Measurements from ENCODE around the gene ANKRD11.
"Not testable (repeated sequence)": the region's sequence is repeated elsewhere in the genome, so short reads cannot be mapped to it uniquely, and the experiment has no call there.

The ANKRD11 gene

DNA sequence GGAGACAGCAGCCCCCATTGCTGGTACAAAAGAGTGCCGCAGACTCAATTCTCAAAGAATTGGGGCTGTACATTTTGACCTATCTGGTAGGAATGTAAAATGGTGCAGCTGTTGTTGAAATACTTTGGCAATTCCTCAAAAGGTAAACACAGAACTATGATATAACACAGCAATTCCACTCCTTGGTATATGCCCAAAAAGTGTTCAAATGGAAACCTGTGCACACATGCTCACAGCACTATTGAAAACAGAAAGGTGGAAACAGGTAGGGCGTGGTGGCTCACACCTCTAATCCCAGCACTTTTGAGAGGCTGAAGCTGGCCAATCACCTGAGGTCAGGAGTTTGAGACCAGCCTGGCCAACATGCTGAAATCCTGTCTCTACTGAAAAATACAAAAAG is 34.7 kb downstream of the ANKRD11 start:
- ATAC-seq (no peak), DNase-seq (no peak)
- peaks cover 75% of the 10 kb centered on the region for H3K4me1 Mint-ChIP-seq
- H3K4me3 Mint-ChIP-seq: no peak overlapping the region
- H3K27me3 Mint-ChIP-seq: no peaks in the 10 kb centered on the region
- peaks cover 14% of the 10 kb centered on the region for H3K36me3 Mint-ChIP-seq (ENCODE audit: low read depth)
- H3K27ac Mint-ChIP-seq: no peak overlapping the region
- H3K9me3 Mint-ChIP-seq: no peaks in the 10 kb centered on the region

DNA sequence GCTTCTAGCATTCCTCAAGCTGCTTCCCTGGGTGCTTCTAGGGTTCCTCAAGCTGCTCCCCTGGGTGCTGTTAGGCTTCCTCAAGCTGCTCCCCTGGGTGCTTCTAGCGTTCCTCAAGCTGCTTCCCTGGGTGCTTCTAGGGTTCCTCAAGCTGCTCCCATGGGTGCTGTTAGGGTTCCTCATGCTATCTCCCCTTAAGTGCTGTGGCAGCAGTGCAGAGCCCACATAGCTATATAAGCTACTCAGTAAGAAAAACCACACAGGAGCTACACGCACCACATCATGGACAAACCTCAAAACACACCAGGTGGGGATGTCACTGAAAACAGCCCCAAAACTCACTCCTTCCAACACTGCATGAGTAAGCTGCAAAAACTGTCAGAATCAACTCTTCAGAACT is 35.2 kb downstream of the ANKRD11 start:
- Mint-ChIP-seq H3K27ac (no peak overlapping the region), H3K36me3 (ENCODE audit: low read depth) (peaks cover 10% of the 10 kb centered on the region), H3K27me3 (no peaks in the 10 kb centered on the region), H3K9me3 (no peaks in the 10 kb centered on the region), H3K4me3 (no peak overlapping the region), H3K4me1 (peaks cover 76% of the 10 kb centered on the region)
- DNase-seq: no peak
- peak; percentile 74 for ATAC-seq

DNA sequence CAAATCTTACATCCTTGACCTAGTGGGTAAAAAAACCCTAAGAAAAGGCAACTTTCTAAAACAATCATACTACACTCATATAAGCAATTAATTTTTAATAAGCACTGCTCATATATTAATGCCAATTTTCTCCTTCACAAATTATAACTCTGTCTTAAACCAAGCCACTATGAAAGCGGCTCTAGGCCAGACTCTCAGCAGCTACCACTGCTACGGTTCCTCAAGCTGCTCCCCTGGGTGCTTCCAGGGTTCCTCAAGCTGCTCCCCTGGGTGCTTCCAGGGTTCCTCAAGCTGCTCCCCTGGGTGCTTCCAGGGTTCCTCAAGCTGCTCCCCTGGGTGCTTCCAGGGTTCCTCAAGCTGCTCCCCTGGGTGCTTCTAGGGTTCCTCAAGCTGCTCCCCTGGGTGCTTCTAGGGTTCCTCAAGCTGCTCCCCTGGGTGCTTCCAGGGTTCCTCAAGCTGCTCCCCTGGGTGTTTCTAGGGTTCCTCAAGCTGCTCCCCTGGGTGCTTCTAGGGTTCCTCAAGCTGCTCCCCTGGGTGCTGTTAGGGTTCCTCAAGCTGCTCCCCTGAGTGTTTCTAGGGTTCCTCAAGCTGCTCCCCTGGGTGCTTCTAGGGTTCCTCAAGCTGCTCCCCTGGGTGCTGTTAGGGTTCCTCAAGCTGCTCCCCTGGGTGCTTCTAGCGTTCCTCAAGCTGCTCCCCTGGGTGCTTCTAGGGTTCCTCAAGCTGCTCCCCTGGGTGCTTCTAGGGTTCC is 35.8 kb downstream of the ANKRD11 start:
- not testable (repeated sequence) for H3K9me3 Mint-ChIP-seq; H3K36me3 Mint-ChIP-seq (ENCODE audit: low read depth); H3K27ac Mint-ChIP-seq; H3K27me3 Mint-ChIP-seq; H3K4me3 Mint-ChIP-seq; DNase-seq; ATAC-seq
- H3K4me1 Mint-ChIP-seq: peaks cover 83% of the 10 kb centered on the region

DNA sequence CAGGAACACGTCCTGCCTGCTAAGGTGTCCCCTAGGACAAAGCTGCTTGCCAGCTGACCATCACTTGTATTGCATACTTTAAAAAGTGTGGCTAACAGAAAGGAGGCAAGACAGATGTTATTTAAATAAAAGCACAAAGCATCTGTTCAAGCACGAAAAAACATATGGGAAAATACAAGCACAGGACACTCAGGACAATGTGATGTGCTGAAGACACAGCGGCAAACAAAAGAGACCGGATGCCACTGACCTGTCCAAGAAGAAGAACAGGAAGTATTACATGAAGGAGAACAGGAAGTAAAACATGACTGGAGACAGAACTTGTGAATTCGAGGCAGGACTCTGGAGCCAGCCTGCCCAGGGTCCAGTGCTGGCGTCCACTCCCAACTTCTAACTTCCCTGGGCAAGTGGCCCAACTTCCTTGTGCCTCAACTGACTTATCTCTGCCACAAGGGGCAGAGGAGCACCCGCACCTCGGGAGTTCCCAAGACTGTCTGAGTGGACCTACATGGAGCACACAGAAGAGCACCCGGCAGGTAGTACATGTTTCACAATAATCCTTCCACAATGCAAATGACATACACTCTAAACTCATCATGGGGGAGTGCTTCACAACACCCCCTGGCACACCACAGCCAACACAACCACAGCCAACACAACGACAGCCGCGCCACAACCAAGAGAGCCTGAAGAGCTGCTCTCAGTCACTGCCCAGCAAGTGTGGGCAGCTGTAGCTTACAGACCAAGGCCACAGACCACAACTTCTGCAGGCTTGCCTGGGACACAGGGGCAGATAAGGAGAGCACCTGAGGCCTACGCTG is 36.6 kb downstream of the ANKRD11 start:
- Mint-ChIP-seq H3K9me3 (no peaks in the 10 kb centered on the region), H3K4me1 (peaks cover 83% of the 10 kb centered on the region), H3K27ac (peak overlapping the region; percentile 32), H3K36me3 (ENCODE audit: low read depth) (peaks cover 8% of the 10 kb centered on the region), H3K27me3 (no peaks in the 10 kb centered on the region), H3K4me3 (peak overlapping the region; percentile 20)
- no peak for DNase-seq
- ATAC-seq: peak; percentile 38

DNA sequence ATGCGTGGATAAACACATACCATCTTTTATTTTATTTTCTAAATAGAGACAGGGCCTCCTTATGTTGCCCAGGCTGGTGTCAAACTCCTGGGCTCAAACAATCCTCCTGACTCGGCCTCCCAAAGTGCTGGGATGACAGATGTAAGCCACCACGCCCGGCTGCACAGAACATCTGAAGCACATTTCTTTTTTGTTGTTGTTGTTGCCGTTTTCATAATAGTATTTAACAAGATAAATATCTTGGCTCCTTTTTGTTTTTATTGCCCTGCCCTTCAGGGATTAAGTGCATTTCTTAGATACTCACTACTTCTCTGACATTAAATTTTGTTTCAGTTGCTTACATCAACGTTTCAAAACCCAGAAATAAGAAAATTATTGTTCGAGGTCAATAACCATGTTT is 37.4 kb downstream of the ANKRD11 start:
- Mint-ChIP-seq H3K4me3 (no peak overlapping the region), H3K9me3 (no peaks in the 10 kb centered on the region), H3K4me1 (peaks cover 85% of the 10 kb centered on the region), H3K27ac (peak overlapping the region; percentile 32), H3K36me3 (ENCODE audit: low read depth) (peaks cover 8% of the 10 kb centered on the region), H3K27me3 (no peaks in the 10 kb centered on the region)
- ATAC-seq: no peak
- no peak for DNase-seq

DNA sequence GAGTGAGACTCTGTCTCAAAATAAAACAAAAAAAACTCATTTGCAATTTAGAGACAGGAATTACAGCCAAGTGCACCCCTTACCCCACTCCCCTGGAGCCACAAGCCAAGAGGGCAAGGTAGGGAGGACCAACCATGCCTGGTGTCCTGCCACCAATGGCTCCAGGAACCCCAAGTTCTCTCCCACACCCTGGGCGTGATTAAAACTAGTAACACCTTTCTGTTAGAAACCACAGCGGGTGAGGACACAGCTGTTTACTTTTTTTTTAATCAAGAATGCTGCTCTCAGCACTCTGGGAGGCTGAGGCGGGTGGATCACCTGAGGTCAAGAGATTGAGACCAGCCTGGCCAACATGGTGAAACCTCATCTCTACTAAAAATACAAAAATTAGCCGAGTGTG is 38.1 kb downstream of the ANKRD11 start:
- Mint-ChIP-seq H3K4me1 (peaks cover 86% of the 10 kb centered on the region), H3K9me3 (no peaks in the 10 kb centered on the region), H3K4me3 (no peak overlapping the region), H3K27ac (no peak overlapping the region), H3K36me3 (ENCODE audit: low read depth) (peaks cover 8% of the 10 kb centered on the region), H3K27me3 (no peaks in the 10 kb centered on the region)
- DNase-seq (no peak), ATAC-seq (no peak)

DNA sequence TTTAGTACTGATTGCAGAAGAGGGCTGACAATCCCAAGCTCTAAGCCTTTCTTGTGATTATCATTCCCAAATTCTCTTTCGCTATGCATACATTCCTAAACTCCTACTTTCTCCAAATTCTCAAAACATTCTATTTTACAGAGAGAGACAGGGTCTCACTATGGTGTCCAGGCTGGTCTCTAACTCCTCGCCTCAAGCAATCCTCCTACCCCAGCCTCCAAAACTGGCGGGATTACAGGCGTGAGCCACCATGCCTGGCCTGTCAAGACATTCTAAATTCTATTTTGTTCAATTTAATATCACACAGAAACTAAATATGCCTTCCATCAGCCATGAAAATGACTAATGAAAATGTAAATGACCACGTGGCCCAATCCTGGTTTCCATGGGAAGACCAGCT is 39.8 kb downstream of the ANKRD11 start:
- ATAC-seq (no peak), DNase-seq (no peak)
- peaks cover 89% of the 10 kb centered on the region for H3K4me1 Mint-ChIP-seq
- H3K36me3 Mint-ChIP-seq (ENCODE audit: low read depth): peaks cover 4% of the 10 kb centered on the region
- H3K4me3 Mint-ChIP-seq: no peak overlapping the region
- H3K27me3 Mint-ChIP-seq: no peaks in the 10 kb centered on the region
- no peak overlapping the region for H3K27ac Mint-ChIP-seq
- H3K9me3 Mint-ChIP-seq: no peaks in the 10 kb centered on the region

DNA sequence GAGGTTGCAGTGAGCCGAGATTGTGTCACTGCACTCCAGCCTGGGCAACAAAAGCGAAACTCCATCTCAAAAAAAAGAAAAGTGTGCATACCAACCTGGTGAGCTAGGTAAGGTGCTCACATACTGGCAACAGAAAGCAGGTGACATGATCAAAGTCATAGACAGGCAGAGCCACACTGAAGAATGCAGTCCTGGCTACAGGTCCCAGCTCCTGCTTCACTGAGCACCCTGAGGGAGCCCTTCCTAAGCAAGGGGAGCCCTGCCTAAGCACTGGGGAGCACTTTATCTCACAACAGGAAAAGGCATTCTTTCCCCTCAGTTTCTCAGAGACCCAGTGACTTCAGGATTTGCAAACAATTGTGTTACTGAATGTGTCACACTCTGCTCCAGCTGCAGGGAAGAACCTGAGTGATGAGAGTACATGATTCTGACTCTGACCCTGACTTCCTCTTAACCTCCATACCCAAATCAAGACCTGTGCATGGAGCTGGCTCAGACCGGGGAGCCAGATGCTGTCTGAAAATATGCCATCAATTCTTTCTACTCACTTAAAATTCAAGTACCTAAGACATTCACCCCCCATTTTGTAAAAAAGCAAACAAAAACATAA is 40.5 kb downstream of the ANKRD11 start:
- Mint-ChIP-seq H3K4me1 (peaks cover 91% of the 10 kb centered on the region), H3K9me3 (no peaks in the 10 kb centered on the region), H3K4me3 (no peak overlapping the region), H3K27ac (no peak overlapping the region), H3K36me3 (ENCODE audit: low read depth) (peaks cover 4% of the 10 kb centered on the region), H3K27me3 (no peaks in the 10 kb centered on the region)
- ATAC-seq (no peak), DNase-seq (no peak)

DNA sequence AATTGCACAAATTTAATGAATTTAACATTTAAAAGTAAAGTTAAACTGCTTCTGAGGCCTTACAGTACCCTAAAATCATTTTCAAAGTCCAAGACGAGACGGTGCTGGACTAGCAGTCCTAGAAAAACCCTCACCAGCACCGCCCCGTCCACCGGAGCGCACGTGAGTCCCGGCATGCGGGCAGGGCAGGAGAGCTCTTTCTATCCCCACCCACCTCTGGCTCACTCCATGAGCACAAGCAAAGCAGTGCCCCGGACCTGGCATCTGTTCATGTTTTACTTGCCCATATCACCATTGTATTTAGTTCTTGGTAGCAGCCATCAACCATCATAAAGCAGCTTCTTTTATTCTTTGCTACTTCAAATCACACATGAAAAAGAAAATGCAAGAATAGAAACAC is 41.7 kb downstream of the ANKRD11 start:
- H3K27ac Mint-ChIP-seq: no peak overlapping the region
- no peak overlapping the region for H3K4me3 Mint-ChIP-seq
- peaks cover 95% of the 10 kb centered on the region for H3K4me1 Mint-ChIP-seq
- no peak for DNase-seq
- no peaks in the 10 kb centered on the region for H3K27me3 Mint-ChIP-seq
- ATAC-seq: no peak
- H3K9me3 Mint-ChIP-seq: no peaks in the 10 kb centered on the region
- H3K36me3 Mint-ChIP-seq (ENCODE audit: low read depth): peaks cover 2% of the 10 kb centered on the region

DNA sequence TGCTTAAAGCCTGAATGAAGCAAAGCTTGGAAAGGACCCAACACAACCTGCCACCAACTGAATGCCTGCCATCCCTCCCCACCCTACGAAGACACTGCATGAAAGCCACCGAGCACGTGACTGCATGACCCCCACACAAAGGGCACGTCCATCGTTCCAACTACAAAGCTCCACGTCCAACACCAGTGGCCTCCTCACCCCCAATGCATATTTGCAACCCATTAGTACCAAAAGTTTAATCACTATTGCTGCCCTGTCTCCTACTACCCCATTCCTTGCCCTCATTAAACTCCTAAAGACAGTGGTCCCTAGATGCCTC is 43.4 kb downstream of the ANKRD11 start:
- DNase-seq: no peak
- Mint-ChIP-seq H3K9me3 (no peaks in the 10 kb centered on the region), H3K27me3 (no peaks in the 10 kb centered on the region), H3K4me1 (peaks cover 95% of the 10 kb centered on the region), H3K27ac (peak overlapping the region; percentile 79), H3K4me3 (peak overlapping the region; percentile 42), H3K36me3 (ENCODE audit: low read depth) (peaks cover 3% of the 10 kb centered on the region)
- no peak for ATAC-seq

DNA sequence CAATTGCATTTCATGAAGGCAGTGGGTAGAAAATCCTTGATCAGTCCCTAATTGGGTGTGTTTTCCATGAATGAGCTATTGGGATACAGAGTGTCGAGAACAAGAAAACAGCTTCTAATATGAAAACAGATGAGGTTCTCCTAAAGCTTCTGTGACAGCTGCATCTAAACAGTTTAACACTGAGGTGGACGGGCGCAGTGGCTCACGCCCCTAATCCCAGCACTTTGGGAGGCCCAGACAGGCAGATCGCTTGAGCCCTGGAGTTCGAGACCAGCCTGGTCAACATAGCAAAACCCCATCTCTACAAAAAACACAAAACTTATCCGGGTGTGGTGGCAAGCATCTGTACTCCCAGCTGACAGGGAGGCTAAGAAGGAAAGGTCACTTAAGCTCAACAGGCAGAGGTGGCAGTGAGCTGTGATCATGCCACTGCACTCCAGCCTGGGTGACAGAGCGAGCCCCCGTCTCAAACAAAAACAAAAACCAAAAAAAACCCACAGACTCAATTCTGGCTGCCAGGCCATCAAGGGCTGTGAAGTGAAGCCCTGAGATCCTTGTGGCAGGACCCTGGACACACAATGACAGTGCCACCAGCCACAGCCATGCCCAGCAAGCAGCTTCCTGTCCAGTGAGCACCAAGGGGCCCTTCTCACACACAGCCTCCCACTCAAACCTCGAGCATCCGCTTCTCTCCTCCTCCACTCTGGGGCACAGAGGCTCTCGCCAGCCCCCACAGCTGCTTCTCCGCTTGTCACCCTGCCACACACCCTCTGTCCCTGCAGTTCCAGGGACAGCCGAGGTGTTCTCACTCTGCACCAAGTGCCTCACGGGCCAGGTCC is 44.0 kb downstream of the ANKRD11 start:
- Mint-ChIP-seq H3K27ac (peak overlapping the region; percentile 79), H3K27me3 (no peaks in the 10 kb centered on the region), H3K36me3 (ENCODE audit: low read depth) (peaks cover 3% of the 10 kb centered on the region), H3K4me1 (peaks cover 94% of the 10 kb centered on the region), H3K9me3 (no peaks in the 10 kb centered on the region), H3K4me3 (peak overlapping the region; percentile 42)
- peak; percentile 37 for ATAC-seq
- DNase-seq: peak; percentile 40

DNA sequence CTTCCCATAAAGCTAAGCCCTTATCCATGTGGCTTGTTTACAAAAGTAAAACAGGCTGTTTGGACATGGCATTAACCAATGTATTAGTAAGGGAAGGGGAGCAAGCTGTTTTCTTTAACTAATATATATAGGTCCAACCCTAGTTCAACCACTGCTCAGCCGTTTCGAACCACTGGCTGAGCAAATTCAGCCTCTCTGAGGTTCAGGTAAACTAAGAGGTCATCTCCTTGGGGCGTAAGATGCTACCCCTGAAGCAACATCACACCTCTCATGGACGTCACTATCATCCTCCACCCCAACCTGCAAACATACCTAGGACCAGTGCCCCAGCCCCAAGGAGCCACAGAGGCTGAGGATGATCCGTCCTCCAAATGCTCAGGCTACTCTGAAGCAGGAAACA is 45.2 kb downstream of the ANKRD11 start:
- Mint-ChIP-seq H3K27me3 (no peaks in the 10 kb centered on the region), H3K27ac (no peak overlapping the region), H3K9me3 (no peaks in the 10 kb centered on the region), H3K4me3 (no peak overlapping the region), H3K36me3 (ENCODE audit: low read depth) (peaks cover 12% of the 10 kb centered on the region), H3K4me1 (peaks cover 94% of the 10 kb centered on the region)
- ATAC-seq (no peak), DNase-seq (no peak)

DNA sequence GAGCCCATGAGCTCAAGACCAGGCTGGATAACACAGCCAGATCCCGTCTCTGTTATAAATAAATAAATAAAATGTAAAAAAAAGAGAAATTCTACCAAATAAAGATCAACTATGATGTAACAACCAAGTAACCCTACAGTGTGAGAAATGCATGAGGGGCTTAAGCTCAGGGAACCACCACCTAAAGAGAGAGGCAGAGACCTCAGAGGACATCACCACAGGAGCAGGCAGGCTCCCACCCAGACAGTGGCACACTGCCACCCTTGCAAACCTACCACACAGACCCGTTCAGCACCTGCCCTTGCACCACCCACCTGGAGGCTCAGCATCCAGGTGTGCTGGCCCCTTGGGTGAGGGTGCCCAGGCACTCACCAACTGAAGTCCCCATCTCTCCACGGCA is 45.6 kb downstream of the ANKRD11 start:
- ATAC-seq: no peak
- no peak for DNase-seq
- no peaks in the 10 kb centered on the region for H3K9me3 Mint-ChIP-seq
- peak overlapping the region; percentile 27 for H3K27ac Mint-ChIP-seq
- no peaks in the 10 kb centered on the region for H3K27me3 Mint-ChIP-seq
- peaks cover 12% of the 10 kb centered on the region for H3K36me3 Mint-ChIP-seq (ENCODE audit: low read depth)
- H3K4me3 Mint-ChIP-seq: peak overlapping the region; percentile 17
- peaks cover 94% of the 10 kb centered on the region for H3K4me1 Mint-ChIP-seq

DNA sequence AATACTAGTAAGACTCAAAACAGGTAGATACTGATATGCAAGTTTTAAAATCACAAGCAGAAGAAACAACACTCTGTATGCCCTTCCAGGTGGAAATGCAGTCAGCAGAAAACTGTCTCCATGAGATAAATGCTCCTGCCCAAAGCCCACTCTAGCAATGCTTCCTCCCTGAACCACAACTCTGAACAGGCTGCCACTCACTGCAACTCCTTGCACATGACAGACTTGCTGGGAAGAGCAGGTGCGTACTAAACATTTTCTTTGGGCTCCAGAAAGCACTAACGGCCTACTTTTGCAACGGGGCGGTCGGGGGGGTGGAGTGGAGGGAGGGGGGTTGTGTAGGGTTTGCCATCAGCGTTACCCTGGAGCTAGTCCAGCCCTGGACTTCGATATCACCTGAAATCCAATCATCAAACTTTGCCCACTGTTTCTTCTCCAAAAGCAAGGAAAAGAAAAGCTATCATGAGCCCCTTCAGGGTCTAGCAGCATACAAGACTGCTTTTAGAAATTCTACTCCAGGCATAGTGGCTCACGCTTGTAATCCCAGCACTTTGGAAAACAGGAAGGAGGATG is 46.1 kb downstream of the ANKRD11 start:
- Mint-ChIP-seq H3K27ac (peak overlapping the region; percentile 53), H3K9me3 (no peaks in the 10 kb centered on the region), H3K4me1 (peaks cover 96% of the 10 kb centered on the region), H3K36me3 (ENCODE audit: low read depth) (peaks cover 12% of the 10 kb centered on the region), H3K27me3 (no peaks in the 10 kb centered on the region), H3K4me3 (no peak overlapping the region)
- ATAC-seq (no peak), DNase-seq (no peak)

All from activated naive CD8-positive, alpha-beta T cell treated with anti-CD3 and anti-CD28 coated beads, Interleukin-2, amount 50 U/mL, for 24 hours (primary cell).